T-helper 17 cell (primary cell): Measurements from ENCODE around the gene TMEM208. TPM values are rescaled to one million over a fixed set of nuclear protein-coding genes. Genes with fewer than 3 reads are reported as not detected.

Source experiments
- ATAC-seq: fragments of 150-1000 bp; cut with Tn5 transposase; 2 replicates; pipeline ENCODE4 v1.10.0; 2021; ENCODE audit warnings: mild to moderate bottlenecking, moderate library complexity
- DNase-seq, 3 donors: peaks; one replicate each; pipeline versions ENCODE4 v3.0.0 to v3.0.0-alpha.2; 2020 to 2021
- H3K9me3 ChIP-seq: one replicate; pipeline ENCODE4 v1.7.0; 2013; ENCODE audit warnings: low read length, mild to moderate bottlenecking; ENCODE audit not compliant: control insufficient read depth, poor library complexity, severe bottlenecking
- H3K27ac Mint-ChIP-seq: one replicate; pipeline ENCODE4 v1.8.0; 2022; ENCODE audit warnings: mild to moderate bottlenecking, moderate library complexity, mixed read lengths
- H3K27me3 Mint-ChIP-seq: one replicate; pipeline ENCODE4 v1.8.0; 2022; ENCODE audit warnings: mixed read lengths
- H3K36me3 Mint-ChIP-seq: one replicate; pipeline ENCODE4 v1.8.0; 2022; ENCODE audit warnings: low read depth, mixed read lengths
- H3K4me1 Mint-ChIP-seq: one replicate; pipeline ENCODE4 v1.8.0; 2022; ENCODE audit warnings: mild to moderate bottlenecking, mixed read lengths
- H3K4me3 Mint-ChIP-seq: one replicate; pipeline ENCODE4 v1.8.0; 2022; ENCODE audit warnings: mild to moderate bottlenecking, moderate library complexity, mixed read lengths
- total RNA-seq, 4 donors: library from RNA in 2 of 4; stranded (reverse) in 2 of 4; gene quantifications; one replicate each; pipeline ENCODE4 v1.2.3 and lab custom pipeline; 2022 to 2026

Gene TMEM208
- total RNA-seq, 2 donors from 2014 or later: 27.9 to 28.2 TPM

DNA sequence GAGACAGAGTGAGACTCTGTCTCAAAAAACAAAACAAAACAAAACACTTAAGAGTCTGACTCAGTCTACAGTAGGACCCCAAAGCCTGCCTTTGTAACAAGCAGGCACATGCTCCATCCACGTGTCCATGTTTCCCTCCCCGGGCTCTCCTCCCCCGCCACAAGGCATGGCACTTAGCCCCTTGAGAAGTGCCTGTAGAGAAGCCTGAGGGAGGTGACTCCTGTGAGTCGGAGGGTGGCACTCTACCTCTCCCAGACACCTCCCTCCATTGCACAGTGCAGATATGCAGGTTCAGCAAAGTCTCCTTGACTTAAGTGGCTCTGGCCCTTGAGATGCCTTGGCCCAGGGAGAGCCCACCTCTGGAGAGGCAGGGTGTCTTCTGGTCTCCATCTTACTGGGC, 13.6 kb downstream of the TMEM208 start:
- Mint-ChIP-seq H3K4me1 (peaks cover 38% of the 10 kb centered on the region), H3K36me3 (peaks cover 4% of the 10 kb centered on the region), H3K27ac (peak overlapping the region; percentile 65), H3K27me3 (no peaks in the 10 kb centered on the region), H3K4me3 (no peak overlapping the region)
- no peaks in the 10 kb centered on the region for H3K9me3 ChIP-seq
- ATAC-seq: no peak
- DNase-seq: no peak

DNA sequence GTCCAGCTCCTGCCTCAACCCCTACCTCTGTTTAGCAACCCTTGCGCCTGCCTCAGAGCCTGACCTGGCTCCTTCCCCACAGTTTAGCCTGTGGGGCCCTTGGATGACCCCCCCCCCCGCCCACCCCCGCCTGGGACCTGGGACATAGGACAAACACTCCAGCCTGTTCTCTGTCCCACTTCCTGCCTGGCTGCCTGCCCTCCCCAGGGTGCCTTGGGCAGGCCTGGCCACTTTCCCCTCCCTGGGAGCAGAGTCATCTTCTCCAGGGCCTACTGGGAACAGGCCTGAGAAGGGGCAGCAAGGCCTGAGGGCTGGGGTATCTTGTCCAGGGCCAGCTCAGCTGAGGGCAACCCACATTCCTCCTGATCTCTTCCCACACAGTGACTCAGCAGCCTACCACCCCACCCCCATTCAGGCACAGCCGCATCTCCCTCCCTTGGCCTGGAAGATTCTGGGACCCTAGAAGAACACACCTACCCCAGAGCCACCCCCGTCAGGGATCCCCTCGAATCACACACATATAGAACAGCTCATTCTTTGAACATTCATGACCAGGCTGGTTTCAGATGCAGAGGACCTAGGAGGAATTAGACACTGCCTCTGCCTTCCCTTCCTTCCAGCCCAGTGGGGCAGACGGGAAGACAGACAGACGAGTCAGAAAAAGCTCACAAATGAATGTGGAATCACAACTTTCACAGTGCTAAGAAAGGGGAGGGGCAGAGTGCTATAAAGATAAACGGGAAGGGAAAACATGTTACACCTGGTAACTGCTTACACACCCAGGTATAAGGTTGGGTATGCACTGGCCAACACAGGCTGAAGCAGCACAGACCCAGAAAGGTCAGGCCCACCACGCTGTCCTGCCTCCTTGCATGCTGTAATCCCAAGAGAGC, 14.3 kb downstream of the TMEM208 start:
- Mint-ChIP-seq H3K4me1 (peaks cover 34% of the 10 kb centered on the region), H3K27ac (peak overlapping the region; percentile 95), H3K4me3 (no peak overlapping the region), H3K36me3 (peaks cover under 1% of the 10 kb centered on the region), H3K27me3 (no peaks in the 10 kb centered on the region)
- DNase-seq: no peak
- H3K9me3 ChIP-seq: no peaks in the 10 kb centered on the region
- no peak for ATAC-seq

DNA sequence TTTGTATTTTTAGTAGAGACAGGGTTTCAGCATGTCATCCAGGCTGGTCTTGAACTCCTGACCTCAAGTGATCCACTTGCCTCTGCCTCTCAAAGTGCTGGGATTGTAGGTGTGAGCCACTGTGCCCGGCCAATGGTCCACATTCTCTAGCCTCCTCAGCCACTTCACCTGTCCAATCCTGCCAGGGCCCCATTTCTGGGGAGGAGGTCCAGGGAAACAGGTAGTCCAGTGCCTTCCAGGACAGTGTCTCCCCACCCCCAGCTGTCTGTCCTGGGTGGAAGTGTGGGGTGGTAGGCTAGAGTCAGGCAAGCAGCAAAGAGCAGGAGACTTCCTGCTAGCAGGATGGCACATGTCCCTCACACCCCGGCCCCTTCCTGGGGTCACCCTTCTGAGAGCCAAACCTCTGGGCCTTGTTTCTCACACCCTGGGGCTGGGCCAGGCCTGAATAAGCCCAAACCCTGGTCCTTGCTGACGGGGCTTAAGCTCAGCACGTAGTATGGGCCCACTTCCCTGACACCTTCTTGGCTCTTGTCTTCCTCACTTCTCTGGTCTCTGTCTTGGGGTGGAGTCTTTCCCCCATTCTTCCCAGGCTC, 15.3 kb downstream of the TMEM208 start:
- Mint-ChIP-seq H3K36me3 (no peaks in the 10 kb centered on the region), H3K4me1 (peaks cover 30% of the 10 kb centered on the region), H3K27ac (peak overlapping the region; percentile 95), H3K27me3 (no peaks in the 10 kb centered on the region), H3K4me3 (no peak overlapping the region)
- no peak for DNase-seq
- no peak for ATAC-seq
- no peaks in the 10 kb centered on the region for H3K9me3 ChIP-seq

- no peaks in the 10 kb centered on the region for H3K9me3 ChIP-seq
- Mint-ChIP-seq H3K4me1 (peaks cover 35% of the 10 kb centered on the region), H3K4me3 (no peak overlapping the region), H3K27me3 (no peaks in the 10 kb centered on the region), H3K27ac (peak overlapping the region; percentile 95), H3K36me3 (no peaks in the 10 kb centered on the region)
- DNase-seq: no peak
- ATAC-seq: no peak
These were observed 16.6 kb downstream of the TMEM208 start for GRCh38 chr16:67243481-67243880.

DNA sequence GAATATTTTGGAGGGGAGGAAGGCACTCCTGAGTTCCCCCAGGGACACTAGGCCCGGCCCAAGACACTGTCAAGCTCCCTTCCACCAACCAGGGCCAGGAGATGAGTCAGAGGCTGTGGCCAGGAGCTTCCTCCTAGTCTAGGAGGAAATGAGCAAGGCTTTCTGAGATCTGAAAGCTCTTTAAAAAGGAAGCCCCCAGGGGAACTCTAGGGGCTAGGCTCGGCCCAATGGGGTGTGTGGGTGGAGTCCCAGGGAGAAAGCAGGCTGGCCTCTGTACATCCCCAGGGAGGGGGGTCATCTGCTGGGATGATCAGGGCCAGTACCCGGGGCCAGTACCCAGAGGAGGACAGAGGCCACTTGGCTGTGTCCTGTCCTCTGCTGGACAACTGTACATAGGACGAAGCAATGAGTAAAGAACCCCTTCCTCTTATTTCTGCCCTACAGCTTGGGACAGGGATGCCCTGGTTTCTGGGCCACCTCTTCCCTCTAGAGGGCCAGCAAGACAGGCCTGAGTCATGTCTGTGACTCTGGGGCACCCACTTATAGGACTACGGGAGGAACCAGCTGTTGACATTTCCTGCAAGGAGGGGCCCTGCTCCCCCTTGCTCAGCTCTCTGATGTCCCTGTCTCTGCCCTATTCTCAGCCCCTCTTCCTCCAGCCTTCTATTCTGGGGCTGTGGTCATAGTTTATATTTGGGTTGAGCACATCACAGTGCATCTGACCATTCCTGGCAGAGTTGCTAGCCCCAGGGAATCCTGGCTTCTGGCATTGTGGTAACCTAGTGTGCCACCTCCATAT, 17.7 kb downstream of the TMEM208 start:
- DNase-seq: peak; percentile 60 to 78 (median 61)
- Mint-ChIP-seq H3K4me3 (peak overlapping the region; percentile 86), H3K4me1 (peaks cover 39% of the 10 kb centered on the region), H3K27ac (peak overlapping the region; percentile 95), H3K27me3 (peaks cover under 1% of the 10 kb centered on the region), H3K36me3 (no peaks in the 10 kb centered on the region)
- ATAC-seq: peak; percentile 78
- no peaks in the 10 kb centered on the region for H3K9me3 ChIP-seq

- Mint-ChIP-seq H3K27ac (peak overlapping the region; percentile 95), H3K4me1 (peaks cover 43% of the 10 kb centered on the region), H3K36me3 (no peaks in the 10 kb centered on the region), H3K27me3 (peaks cover 7% of the 10 kb centered on the region), H3K4me3 (peak overlapping the region; percentile 86)
- ATAC-seq (no peak), DNase-seq (no peak)
- no peaks in the 10 kb centered on the region for H3K9me3 ChIP-seq
These were observed 18.3 kb downstream of the TMEM208 start for GRCh38 chr16:67245186-67245585.

DNA sequence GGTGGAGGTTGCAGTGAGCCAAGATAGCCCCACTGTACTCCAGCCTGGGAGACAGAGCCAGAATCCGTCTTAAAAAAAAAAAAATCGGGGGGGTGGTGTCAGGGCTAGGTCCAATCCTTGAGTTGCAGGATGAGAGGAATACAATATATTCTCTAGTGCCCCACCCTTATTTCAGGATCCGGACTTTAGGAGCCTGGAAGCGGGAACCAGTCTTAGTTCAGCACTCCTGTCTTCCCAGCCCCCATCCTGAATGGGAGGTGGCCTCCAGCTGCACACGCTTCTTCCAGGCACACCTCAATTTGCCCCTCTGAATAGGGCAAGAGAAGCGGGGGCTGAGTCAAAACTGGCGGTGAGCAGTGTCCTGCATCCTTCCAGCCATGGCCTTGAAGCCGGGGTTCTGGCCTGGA, 18.7 kb downstream of the TMEM208 start:
- ATAC-seq (no peak), DNase-seq (no peak)
- peak overlapping the region; percentile 95 for H3K27ac Mint-ChIP-seq
- peak overlapping the region; percentile 93 for H3K4me3 Mint-ChIP-seq
- no peaks in the 10 kb centered on the region for H3K9me3 ChIP-seq
- peaks cover 2% of the 10 kb centered on the region for H3K36me3 Mint-ChIP-seq
- peaks cover 12% of the 10 kb centered on the region for H3K27me3 Mint-ChIP-seq
- H3K4me1 Mint-ChIP-seq: peaks cover 45% of the 10 kb centered on the region

GRCh38 chr16:67246081-67246755, 19.3 kb downstream of the TMEM208 start:
- H3K9me3 ChIP-seq: no peaks in the 10 kb centered on the region
- peaks cover 44% of the 10 kb centered on the region for H3K4me1 Mint-ChIP-seq
- peak overlapping the region; percentile 95 for H3K27ac Mint-ChIP-seq
- H3K4me3 Mint-ChIP-seq: peak overlapping the region; percentile 93
- peak in 2 of 3 donors; percentile 40 to 47 for DNase-seq
- ATAC-seq: no peak
- peaks cover 12% of the 10 kb centered on the region for H3K27me3 Mint-ChIP-seq
- H3K36me3 Mint-ChIP-seq: peaks cover 2% of the 10 kb centered on the region

- ATAC-seq: no peak
These were observed 19.8 kb downstream of the TMEM208 start for GRCh38 chr16:67246756-67247191.

DNA sequence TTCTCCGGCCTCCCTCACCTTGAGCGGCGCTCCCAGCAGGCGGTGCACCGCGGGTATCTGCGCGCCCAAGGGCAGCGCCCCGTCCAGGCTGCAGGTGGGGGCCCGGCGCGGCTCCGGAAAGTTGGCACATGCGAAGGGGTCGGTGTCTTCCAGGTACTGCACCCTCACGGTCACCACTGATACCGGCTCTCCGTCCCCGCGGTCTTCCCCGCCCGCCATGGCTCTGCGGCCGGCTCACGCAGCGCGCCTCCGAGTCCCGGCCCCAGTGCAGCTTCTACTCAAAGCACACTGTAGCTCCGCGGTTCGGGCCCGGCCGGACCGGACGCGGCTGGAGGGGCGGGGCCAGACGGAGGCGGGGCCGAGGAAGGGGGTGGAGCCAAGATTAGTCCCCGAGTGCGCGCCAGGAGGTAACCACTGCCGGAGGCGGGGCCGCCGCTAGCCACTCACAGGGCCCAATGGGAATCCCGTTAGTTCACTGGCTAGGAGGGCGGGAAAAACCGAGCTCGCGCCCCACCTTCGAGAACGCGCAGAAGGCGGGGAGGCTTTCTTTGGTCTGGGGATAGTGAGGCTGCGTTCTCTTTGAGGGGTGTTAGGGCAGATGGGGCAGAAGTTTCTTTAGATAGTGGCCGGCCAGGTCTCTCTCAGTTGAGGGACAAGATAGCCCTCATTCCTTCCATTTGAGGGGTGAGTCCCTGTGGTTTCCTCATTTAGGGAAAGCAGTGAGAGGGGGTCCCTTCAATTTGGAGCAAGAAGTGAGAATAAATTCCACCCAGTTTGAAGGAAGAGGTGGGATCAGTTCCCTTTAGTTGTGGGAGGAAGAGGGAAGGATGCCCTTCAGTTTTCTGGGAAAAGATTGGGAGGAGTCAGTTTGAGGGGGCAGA, 20.5 kb downstream of the TMEM208 start, which contains the start of gene FHOD1:
TSS of gene FHOD1 (minus strand) at position 290 of the 881 bp plus-strand sequence. CDS start at position 219, 71 bp downstream.
- Mint-ChIP-seq H3K27me3 (peaks cover 12% of the 10 kb centered on the region), H3K27ac (peak within 1 kb of the TSS; percentile 95), H3K4me1 (peaks cover 39% of the 10 kb centered on the region), H3K36me3 (peaks cover 2% of the 10 kb centered on the region), H3K4me3 (peak within 1 kb of the TSS; percentile 93)
- H3K9me3 ChIP-seq: no peaks in the 10 kb centered on the region
- ATAC-seq (peak; percentile 76), DNase-seq (peak; percentile 91 to 95 (median 94))

More at GRCh38 chr16:67246756-67247191, 19.8 kb downstream of the TMEM208 start:
- peaks cover 12% of the 10 kb centered on the region for H3K27me3 Mint-ChIP-seq
- H3K4me3 Mint-ChIP-seq: peak overlapping the region; percentile 93
- DNase-seq: peak in 1 of 3 donors; percentile 27
- H3K27ac Mint-ChIP-seq: peak overlapping the region; percentile 95
- peaks cover 2% of the 10 kb centered on the region for H3K36me3 Mint-ChIP-seq
- H3K4me1 Mint-ChIP-seq: peaks cover 40% of the 10 kb centered on the region
- no peaks in the 10 kb centered on the region for H3K9me3 ChIP-seq

DNA sequence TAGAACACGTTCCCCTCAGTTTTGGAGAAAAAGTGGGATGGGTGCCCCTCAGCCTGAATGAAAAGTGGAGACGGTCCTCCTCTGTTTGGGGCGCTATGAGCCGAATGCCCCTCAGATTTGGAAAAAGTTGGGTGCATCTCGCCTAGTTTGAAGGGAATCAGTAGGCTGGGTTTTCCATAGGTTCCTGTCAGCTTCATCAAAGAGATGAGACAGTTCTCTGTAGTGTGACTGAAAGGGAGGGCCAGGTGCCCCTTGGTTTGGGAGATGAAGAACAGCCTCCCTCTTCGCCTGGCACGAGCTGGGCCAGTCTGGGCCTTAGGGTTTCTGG, 21.1 kb downstream of the TMEM208 start:
- DNase-seq (no peak), ATAC-seq (no peak)
- Mint-ChIP-seq H3K27me3 (peaks cover 12% of the 10 kb centered on the region), H3K4me3 (peak overlapping the region; percentile 93), H3K4me1 (peaks cover 37% of the 10 kb centered on the region), H3K36me3 (peaks cover 2% of the 10 kb centered on the region), H3K27ac (peak overlapping the region; percentile 95)
- H3K9me3 ChIP-seq: no peaks in the 10 kb centered on the region
